Loucy (cell line): Measurements from ENCODE around the gene KIF17.

Source experiments
- H2AFZ ChIP-seq: fragments of 200-600 bp; sonication (generic); 2 replicates; pipeline ENCODE4 v1.6.0; 2016; ENCODE audit warnings: antibody characterized with exemption, mild to moderate bottlenecking, low read length, moderate library complexity
- H3F3A ChIP-seq: fragments of 200-600 bp; 2 replicates; pipeline ENCODE4 v1.6.0; 2016; ENCODE audit warnings: antibody characterized with exemption, low read depth, mild to moderate bottlenecking
- H3K27me3 ChIP-seq: fragments of 200-600 bp; sonication (generic); 2 replicates; pipeline ENCODE4 v1.6.1; 2014; ENCODE audit warnings: low read length, mild to moderate bottlenecking; ENCODE audit not compliant: insufficient read depth, poor library complexity, severe bottlenecking
- H3K36me3 ChIP-seq: fragments of 200-600 bp; sonication (generic); 2 replicates; pipeline ENCODE4 v1.6.1; 2016; ENCODE audit warnings: low read length; ENCODE audit not compliant: insufficient read depth
- H3K4me1 ChIP-seq: fragments of 200-600 bp; sonication (generic); 2 replicates; pipeline ENCODE4 v1.5.1; 2014; ENCODE audit warnings: low read length, mild to moderate bottlenecking; ENCODE audit not compliant: insufficient read depth, poor library complexity, severe bottlenecking
- H3K4me2 ChIP-seq: fragments of 200-600 bp; sonication (generic); 2 replicates; pipeline ENCODE4 v1.6.0; 2014; ENCODE audit warnings: antibody characterized with exemption, low read length, low read depth, mild to moderate bottlenecking; ENCODE audit not compliant: poor library complexity, severe bottlenecking
- H3K4me3 ChIP-seq: fragments of 200-600 bp; sonication (generic); 2 replicates; pipeline ENCODE4 v1.5.1; 2014; ENCODE audit warnings: low read length, mild to moderate bottlenecking, mixed read lengths; ENCODE audit not compliant: poor library complexity, severe bottlenecking
- H3K79me2 ChIP-seq: fragments of 200-600 bp; sonication (generic); 2 replicates; pipeline ENCODE4 v1.6.1; 2014; ENCODE audit warnings: low read length; ENCODE audit not compliant: insufficient read depth
- H3K9ac ChIP-seq: fragments of 200-600 bp; sonication (generic); 2 replicates; pipeline ENCODE4 v1.6.0; 2014; ENCODE audit warnings: mild to moderate bottlenecking, low read depth, low read length, moderate library complexity; ENCODE audit not compliant: poor library complexity, severe bottlenecking
- H3K9me2 ChIP-seq: fragments of 200-600 bp; sonication (generic); replicated peaks from 2 replicates; pipeline ENCODE4 v1.6.1; 2016; ENCODE audit warnings: low read depth, low read length, mixed read lengths
- H3K9me3 ChIP-seq: fragments of 200-600 bp; sonication (generic); 2 replicates; pipeline ENCODE4 v1.6.1; 2014; ENCODE audit warnings: mild to moderate bottlenecking, antibody characterized with exemption, low read length, low read depth; ENCODE audit not compliant: insufficient read depth
- H4K20me1 ChIP-seq: fragments of 200-600 bp; sonication (generic); 2 replicates; pipeline ENCODE4 v1.6.0; 2014; ENCODE audit warnings: antibody characterized with exemption, low read length, mild to moderate bottlenecking; ENCODE audit not compliant: insufficient read depth, poor library complexity, severe bottlenecking
- EZH2phosphoT487 ChIP-seq: fragments of 200-600 bp; IDR thresholded peaks from 2 replicates; pipeline ENCODE4 v1.6.1; 2018; ENCODE audit warnings: antibody characterized with exemption, mild to moderate bottlenecking, moderate library complexity, borderline replicate concordance
- TF ChIP-seq, protein P1 (sequence below): fragments of 200-600 bp; sonication (generic); conservative IDR thresholded peaks from 2 replicates; pipeline ENCODE4 v1.5.1; 2014; ENCODE audit warnings: mild to moderate bottlenecking, antibody characterized with exemption, low read length

KIF17 gene

DNA sequence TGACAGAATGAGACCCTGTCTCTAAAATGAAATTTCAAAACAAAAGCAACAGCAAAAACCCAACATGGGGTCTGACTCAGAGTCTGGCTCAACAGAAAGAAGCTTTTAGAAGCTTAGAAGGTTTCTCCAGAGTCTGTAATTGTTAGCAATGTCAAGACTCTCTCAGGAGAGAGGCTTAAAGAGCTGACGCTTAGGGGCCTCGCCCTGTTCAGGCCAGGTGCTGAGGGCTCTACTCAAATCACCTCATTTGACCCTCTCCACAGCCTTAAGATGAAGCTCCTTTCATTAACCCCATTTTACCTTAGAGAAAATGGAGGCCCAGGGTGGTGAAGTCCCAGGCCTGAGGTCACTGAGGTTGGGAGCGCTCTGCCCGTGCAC lies 5.3 kb upstream of the KIF17 start:
- no peak for TF ChIP-seq EZH2phosphoT487
- TF ChIP-seq, protein P1, sequence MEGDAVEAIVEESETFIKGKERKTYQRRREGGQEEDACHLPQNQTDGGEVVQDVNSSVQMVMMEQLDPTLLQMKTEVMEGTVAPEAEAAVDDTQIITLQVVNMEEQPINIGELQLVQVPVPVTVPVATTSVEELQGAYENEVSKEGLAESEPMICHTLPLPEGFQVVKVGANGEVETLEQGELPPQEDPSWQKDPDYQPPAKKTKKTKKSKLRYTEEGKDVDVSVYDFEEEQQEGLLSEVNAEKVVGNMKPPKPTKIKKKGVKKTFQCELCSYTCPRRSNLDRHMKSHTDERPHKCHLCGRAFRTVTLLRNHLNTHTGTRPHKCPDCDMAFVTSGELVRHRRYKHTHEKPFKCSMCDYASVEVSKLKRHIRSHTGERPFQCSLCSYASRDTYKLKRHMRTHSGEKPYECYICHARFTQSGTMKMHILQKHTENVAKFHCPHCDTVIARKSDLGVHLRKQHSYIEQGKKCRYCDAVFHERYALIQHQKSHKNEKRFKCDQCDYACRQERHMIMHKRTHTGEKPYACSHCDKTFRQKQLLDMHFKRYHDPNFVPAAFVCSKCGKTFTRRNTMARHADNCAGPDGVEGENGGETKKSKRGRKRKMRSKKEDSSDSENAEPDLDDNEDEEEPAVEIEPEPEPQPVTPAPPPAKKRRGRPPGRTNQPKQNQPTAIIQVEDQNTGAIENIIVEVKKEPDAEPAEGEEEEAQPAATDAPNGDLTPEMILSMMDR, result no peak
- H3K9me2 ChIP-seq, result no peaks in the 10 kb centered on the region
- no peak overlapping the region for H3K4me3 ChIP-seq
- no peaks in the 10 kb centered on the region for H3K79me2 ChIP-seq
- H3K27me3 ChIP-seq, result no peaks in the 10 kb centered on the region
- H4K20me1 ChIP-seq, result no peaks in the 10 kb centered on the region
- no peak overlapping the region for H3K9ac ChIP-seq
- H2AFZ ChIP-seq, result no peak overlapping the region
- H3K4me2 ChIP-seq, result no peak overlapping the region
- no peaks in the 10 kb centered on the region for H3K4me1 ChIP-seq
- no peaks in the 10 kb centered on the region for H3F3A ChIP-seq
- no peaks in the 10 kb centered on the region for H3K36me3 ChIP-seq
- no peaks in the 10 kb centered on the region for H3K9me3 ChIP-seq

DNA sequence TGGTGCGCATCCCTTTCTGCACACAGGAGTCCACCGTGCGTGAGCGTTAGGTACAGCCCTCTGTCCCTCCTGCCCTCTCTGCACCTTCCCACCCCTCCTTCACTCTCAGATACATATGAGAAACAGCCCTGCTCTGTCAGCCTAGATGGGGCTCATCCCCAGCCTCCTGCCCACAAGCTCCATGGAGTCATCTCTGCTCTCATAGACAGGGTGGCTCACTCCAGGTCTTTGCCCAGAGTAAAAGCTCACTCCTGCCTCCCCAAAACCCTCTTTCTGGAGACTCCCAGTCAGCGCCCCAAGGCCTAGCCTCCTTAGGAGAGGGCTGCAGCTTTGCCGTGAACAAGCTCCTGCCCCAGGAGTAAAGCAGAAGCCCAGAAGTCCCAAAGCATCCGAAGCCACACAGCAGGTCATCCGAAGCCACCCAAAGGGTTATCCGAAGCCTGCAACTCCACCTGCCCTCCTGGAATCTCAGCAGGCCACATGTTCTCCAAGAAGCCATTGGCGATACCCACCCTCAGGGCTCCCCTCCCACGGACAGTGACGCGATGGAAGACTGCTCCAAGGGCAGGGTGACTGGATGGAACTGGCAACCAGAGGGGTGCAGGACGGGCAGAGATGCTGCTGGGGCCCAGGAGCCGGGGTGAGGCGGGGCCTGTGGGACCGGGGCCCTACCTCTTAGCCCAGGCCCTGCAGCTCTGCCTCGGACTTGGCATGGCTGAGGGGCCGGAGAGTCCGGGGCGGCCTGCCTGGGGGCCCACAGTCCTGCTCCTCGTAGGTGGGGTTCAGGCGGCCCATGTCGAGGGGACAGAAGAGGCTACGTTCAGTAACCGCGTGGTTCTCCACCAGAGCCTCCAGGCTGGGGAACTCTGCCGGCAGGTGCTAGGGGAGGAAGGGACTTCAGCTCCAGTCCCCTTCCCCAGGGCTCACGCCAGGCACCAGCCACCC lies 3.6 kb upstream of the KIF17 start:
- H3K4me2 ChIP-seq, result no peak overlapping the region
- H3F3A ChIP-seq, result no peaks in the 10 kb centered on the region
- H3K4me1 ChIP-seq, result no peaks in the 10 kb centered on the region
- H4K20me1 ChIP-seq, result no peaks in the 10 kb centered on the region
- no peaks in the 10 kb centered on the region for H3K79me2 ChIP-seq
- no peaks in the 10 kb centered on the region for H3K36me3 ChIP-seq
- H3K4me3 ChIP-seq, result no peak overlapping the region
- H3K9ac ChIP-seq, result no peak overlapping the region
- H2AFZ ChIP-seq, result no peak overlapping the region
- H3K27me3 ChIP-seq, result no peaks in the 10 kb centered on the region
- no peak for TF ChIP-seq EZH2phosphoT487
- TF ChIP-seq, protein P1, result no peak
- H3K9me2 ChIP-seq, result no peaks in the 10 kb centered on the region
- H3K9me3 ChIP-seq, result no peaks in the 10 kb centered on the region

DNA sequence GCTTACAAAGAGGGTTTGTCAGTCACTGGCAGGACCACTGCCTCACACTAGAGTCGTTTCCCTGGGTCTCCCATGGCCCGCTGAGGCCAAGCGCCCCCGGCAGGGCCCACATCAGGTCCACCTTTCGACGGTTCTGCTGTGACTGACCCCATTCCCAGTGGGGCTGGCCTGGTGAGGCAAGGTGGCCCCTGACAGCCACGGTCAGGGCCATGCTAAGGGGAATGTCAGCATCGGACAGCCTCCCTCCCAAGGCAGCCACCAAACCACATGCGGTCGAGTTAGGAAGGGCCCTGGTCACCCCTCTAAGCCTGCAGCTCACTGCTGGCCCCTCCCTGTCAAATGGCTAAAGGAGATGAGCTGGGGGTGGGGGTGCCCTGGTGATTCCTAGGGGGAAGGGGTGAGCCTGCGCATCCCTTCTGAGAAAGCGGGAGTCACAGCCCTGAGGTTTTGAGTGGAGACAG lies 2.9 kb upstream of the KIF17 start:
- Histone ChIP-seq H3K9me2 (no peaks in the 10 kb centered on the region), H3K36me3 (no peaks in the 10 kb centered on the region), H3K79me2 (no peaks in the 10 kb centered on the region), H4K20me1 (no peaks in the 10 kb centered on the region), H2AFZ (no peak overlapping the region), H3K9me3 (no peaks in the 10 kb centered on the region), H3K4me3 (no peak overlapping the region), H3K27me3 (no peaks in the 10 kb centered on the region), H3F3A (no peaks in the 10 kb centered on the region), H3K4me2 (no peak overlapping the region), H3K9ac (no peak overlapping the region), H3K4me1 (no peaks in the 10 kb centered on the region)
- TF ChIP-seq, protein P1, result no peak
- no peak for TF ChIP-seq EZH2phosphoT487
